ENCODE measurements around the gene TEC. TPM values are rescaled to one million over a fixed set of nuclear protein-coding genes. Genes with fewer than 3 reads are reported as not detected.
"Not testable (repeated sequence)": the region's sequence is repeated elsewhere in the genome, so short reads cannot be mapped to it uniquely, and the experiment has no call there.

Gene TEC
- total RNA-seq, 2 donors from 2014 or later: 2.3 to 2.4 TPM

DNA sequence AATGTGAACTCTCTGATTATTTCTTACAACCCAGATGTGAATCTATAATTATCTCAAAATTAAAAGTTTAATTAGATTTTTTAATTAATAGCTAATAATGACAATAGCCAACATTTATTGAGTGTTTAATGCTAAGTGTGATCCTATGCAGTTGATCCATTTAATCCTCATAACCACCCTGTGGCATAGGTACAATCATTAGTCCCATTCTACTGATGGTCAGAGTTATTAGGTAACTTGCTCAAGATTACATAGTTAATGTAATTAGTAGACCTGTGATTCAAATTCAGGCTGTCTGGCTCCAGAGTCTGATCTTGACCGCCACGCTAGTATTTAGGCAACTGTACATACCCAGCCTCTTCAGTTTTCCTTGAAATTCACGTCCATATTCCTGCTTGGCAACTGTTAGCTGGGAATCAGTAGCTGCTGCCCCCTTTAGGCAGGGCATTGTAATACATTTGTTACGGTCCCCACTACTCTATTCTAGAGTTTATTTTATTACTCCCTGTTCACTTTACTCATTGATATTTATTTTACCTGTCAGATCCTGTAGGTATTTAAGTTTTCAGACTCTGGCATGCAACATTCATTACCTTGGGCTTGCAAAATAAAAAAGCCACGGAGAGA is 20.6 kb upstream of the TEC start:
- ATAC-seq (no peak), DNase-seq (no peak)
- peaks cover 2% of the 10 kb centered on the region for H3K4me1 Mint-ChIP-seq
- no peaks in the 10 kb centered on the region for H3K36me3 Mint-ChIP-seq (ENCODE audit: low read depth)
- H3K27me3 Mint-ChIP-seq: no peaks in the 10 kb centered on the region
- H3K27ac Mint-ChIP-seq: no peak overlapping the region
- no peaks in the 10 kb centered on the region for H3K9me3 ChIP-seq (ENCODE audit: control insufficient read depth, low read length, poor library complexity, severe bottlenecking)
- no peak overlapping the region for H3K4me3 Mint-ChIP-seq

DNA sequence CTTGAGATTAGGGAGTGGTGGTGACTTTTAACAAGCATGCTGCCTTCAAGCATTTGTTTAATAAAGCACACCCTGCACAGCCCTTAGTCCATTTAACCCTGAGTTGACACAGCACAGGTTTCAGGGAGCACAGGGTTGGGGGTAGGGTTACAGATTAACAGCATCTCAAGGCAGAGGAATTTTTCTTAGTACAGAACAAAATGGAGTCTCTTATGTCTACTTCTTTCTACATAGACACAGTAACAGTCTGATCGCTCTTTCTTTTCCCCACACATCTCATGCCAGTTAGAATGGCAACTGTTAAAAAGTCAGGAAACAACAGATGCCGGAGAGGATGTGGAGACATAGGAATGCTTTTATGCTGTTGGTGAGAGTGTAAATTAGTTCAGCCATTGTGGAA is 16.4 kb upstream of the TEC start:
- H3K27ac Mint-ChIP-seq; ATAC-seq; H3K9me3 ChIP-seq (ENCODE audit: control insufficient read depth, low read length, poor library complexity, severe bottlenecking); H3K4me1 Mint-ChIP-seq; H3K27me3 Mint-ChIP-seq; H3K4me3 Mint-ChIP-seq; H3K36me3 Mint-ChIP-seq (ENCODE audit: low read depth); DNase-seq: not testable (repeated sequence)

DNA sequence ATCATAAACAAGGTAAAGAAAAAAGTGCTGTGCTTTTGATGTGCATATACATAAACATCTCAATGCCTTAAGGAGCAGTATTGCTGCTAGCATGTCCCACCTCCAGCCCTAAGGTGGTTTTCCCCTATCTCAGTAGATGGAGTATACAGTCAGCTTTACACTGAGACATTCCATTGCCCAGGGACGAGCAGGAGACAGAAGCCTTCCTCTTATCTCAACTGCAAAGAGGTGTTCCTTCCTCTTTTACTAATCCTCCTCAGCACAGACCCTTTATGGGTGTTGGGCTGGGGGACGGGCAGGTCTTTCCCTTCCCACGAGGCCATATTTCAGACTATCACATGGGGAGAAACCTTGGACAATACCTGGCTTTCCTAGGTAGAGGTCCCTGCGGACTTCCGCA is 16.0 kb upstream of the TEC start:
- not testable (repeated sequence) for ATAC-seq; DNase-seq; H3K27me3 Mint-ChIP-seq; H3K9me3 ChIP-seq (ENCODE audit: control insufficient read depth, low read length, poor library complexity, severe bottlenecking); H3K27ac Mint-ChIP-seq; H3K36me3 Mint-ChIP-seq (ENCODE audit: low read depth); H3K4me1 Mint-ChIP-seq; H3K4me3 Mint-ChIP-seq

DNA sequence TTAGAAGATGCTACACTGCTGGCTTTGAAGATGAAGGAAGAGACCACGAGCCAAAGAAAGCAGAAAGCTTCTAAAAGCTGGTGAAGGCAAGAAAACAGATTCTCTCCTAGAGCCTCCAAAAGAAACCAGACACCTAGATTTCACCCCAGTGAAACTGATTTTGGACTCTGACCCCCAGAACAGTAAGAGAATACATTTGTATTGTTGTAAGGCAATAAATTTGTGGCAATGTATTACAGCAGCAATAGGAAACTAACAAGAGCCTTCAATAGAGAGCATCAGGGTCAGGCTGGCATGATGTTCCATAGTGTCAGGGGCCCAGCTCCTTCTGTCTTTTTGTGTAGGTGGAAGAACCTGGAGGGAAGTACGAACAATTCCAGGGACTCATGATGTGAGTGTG is 6.0 kb upstream of the TEC start:
- H3K9me3 ChIP-seq (ENCODE audit: control insufficient read depth, low read length, poor library complexity, severe bottlenecking): no peaks in the 10 kb centered on the region
- no peak overlapping the region for H3K4me3 Mint-ChIP-seq
- no peaks in the 10 kb centered on the region for H3K36me3 Mint-ChIP-seq (ENCODE audit: low read depth)
- no peak for ATAC-seq
- no peak for DNase-seq
- H3K27ac Mint-ChIP-seq: no peak overlapping the region
- peaks cover 20% of the 10 kb centered on the region for H3K27me3 Mint-ChIP-seq
- no peaks in the 10 kb centered on the region for H3K4me1 Mint-ChIP-seq

DNA sequence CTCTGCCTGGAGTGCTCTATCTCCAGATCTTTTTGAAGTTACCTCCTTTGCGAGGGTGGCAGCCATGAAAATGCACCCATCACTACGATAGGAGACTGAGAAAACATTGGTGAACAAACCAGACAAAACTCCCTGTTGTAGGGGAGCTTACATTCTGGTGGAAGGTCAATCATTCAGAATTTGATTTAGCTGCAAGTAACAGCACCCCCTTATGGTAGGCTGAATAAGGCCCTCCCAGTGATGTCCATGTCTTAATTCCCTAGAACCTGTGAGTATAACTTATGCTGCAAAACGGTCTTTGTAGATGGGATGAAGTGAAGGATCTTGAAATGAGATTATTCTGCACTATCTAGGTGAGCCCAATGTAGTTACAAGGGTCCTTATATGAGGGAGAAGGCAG is 5.6 kb upstream of the TEC start:
- no peaks in the 10 kb centered on the region for H3K9me3 ChIP-seq (ENCODE audit: control insufficient read depth, low read length, poor library complexity, severe bottlenecking)
- no peak overlapping the region for H3K27ac Mint-ChIP-seq
- DNase-seq: no peak
- no peaks in the 10 kb centered on the region for H3K36me3 Mint-ChIP-seq (ENCODE audit: low read depth)
- H3K4me3 Mint-ChIP-seq: no peak overlapping the region
- peaks cover 17% of the 10 kb centered on the region for H3K27me3 Mint-ChIP-seq
- ATAC-seq: peak; percentile 48
- H3K4me1 Mint-ChIP-seq: peaks cover 3% of the 10 kb centered on the region

DNA sequence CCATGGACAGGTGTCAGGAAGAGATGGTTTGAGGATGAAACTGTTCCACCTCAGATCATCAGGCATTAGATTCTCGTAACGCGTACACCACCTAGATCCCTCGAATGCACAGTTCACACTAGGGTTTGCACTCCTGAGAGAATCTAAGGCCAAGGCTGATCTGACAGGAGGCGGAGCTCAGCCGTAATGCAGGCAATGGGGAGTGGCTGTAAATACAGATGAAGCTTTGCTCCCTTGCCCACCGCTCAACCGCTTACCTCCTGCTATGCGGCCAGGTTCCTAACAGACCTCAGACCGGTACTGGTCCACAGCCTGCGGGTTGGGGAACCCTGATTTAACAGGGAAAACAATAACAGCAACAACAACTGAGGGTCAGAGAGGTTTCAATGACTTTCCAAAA is 2.0 kb upstream of the TEC start:
- no peak for ATAC-seq
- no peaks in the 10 kb centered on the region for H3K9me3 ChIP-seq (ENCODE audit: control insufficient read depth, low read length, poor library complexity, severe bottlenecking)
- H3K36me3 Mint-ChIP-seq (ENCODE audit: low read depth): no peaks in the 10 kb centered on the region
- DNase-seq: no peak
- peaks cover 10% of the 10 kb centered on the region for H3K27me3 Mint-ChIP-seq
- H3K4me3 Mint-ChIP-seq: no peak overlapping the region
- H3K4me1 Mint-ChIP-seq: peaks cover 4% of the 10 kb centered on the region
- H3K27ac Mint-ChIP-seq: no peak overlapping the region

DNA sequence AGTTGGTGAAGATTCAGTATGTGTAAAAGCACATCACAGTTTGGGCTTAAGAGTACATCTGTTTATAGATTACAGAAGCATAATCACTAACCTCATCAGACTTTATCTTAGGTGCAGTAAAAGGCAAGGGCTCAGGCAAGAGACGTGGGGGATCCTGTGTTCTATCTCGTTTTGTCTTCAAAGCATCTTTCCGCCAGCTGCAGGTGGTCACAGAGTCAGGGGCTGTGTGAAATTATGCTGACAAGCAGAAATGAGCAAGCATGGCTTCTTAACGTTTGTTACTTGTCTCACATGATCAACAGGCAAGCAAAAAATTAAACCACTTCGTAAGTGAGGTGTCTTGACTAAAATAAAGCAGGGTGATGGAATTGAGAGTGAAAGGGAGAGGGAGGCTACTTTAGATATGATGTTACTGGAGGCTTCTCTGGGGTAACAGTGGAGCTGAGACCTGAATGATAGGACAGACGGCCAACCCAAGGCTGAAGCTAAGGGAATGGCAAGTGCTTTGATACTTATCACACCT is 1.4 kb upstream of the TEC start:
- no peaks in the 10 kb centered on the region for H3K9me3 ChIP-seq (ENCODE audit: control insufficient read depth, low read length, poor library complexity, severe bottlenecking)
- Mint-ChIP-seq H3K36me3 (ENCODE audit: low read depth) (no peaks in the 10 kb centered on the region), H3K4me1 (peaks cover 4% of the 10 kb centered on the region), H3K27ac (peak overlapping the region; percentile 56), H3K4me3 (peak overlapping the region; percentile 95), H3K27me3 (peaks cover 5% of the 10 kb centered on the region)
- ATAC-seq (no peak), DNase-seq (no peak)

DNA sequence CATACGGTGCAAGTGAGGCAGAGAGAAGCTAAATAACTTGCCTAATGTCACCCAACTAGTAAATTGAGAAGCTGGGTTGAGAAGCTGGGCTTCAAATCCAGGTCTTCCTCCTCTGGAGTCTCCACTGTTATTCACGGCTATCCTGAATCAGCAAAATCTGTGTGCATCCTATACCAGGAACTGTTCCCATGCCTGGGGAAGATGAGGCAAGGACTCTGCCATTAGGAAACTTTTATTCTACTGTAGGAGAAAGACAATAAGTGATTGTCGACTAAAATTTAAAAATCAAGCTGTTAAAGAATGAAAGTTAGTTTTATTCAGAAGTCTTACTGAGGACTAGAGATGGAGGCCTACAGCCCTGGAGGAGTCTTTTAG is 872 bp upstream of the TEC start:
- H3K4me1 Mint-ChIP-seq: peaks cover 4% of the 10 kb centered on the region
- peak overlapping the region; percentile 95 for H3K4me3 Mint-ChIP-seq
- no peaks in the 10 kb centered on the region for H3K9me3 ChIP-seq (ENCODE audit: control insufficient read depth, low read length, poor library complexity, severe bottlenecking)
- peaks cover 3% of the 10 kb centered on the region for H3K27me3 Mint-ChIP-seq
- DNase-seq (no peak), ATAC-seq (no peak)
- H3K27ac Mint-ChIP-seq: peak overlapping the region; percentile 56
- H3K36me3 Mint-ChIP-seq (ENCODE audit: low read depth): no peaks in the 10 kb centered on the region

DNA sequence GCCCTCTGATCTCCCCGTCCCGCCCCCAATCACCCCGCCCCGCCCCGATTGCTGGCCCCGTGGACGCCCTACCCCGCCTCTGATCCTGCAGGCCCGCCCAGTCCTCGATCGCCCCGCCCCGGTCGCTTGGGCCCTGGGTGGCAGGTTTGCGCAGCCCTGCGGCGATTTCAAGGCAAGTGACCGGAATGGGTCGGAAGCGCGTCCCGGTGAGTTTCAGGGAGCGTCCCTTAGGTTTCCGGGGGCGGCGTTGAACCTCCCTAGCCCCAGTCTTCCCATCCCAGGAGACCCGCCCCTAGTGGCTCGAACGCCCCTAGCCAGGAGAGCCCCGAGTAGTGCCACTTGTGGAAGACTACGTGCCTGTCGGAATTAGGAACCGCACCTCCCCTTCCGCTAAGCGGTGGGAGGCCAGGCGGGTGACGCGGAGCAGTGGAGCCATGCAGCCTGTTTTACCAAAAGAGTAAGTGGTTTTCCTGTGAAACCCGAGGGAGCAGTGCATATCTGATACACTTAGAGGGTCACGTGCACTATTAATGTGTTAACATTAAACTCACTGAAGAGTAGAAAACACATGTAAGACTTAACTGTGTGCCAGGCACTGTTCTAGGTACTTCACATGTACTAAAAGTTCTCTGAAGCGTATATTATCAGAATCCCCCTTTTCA is 354 bp upstream of the TEC start:
- no peaks in the 10 kb centered on the region for H3K27me3 Mint-ChIP-seq
- H3K9me3 ChIP-seq (ENCODE audit: control insufficient read depth, low read length, poor library complexity, severe bottlenecking): no peaks in the 10 kb centered on the region
- DNase-seq (peak; percentile 64 to 77 (median 75)), ATAC-seq (peak; percentile 92)
- peaks cover 4% of the 10 kb centered on the region for H3K4me1 Mint-ChIP-seq
- H3K36me3 Mint-ChIP-seq (ENCODE audit: low read depth): no peaks in the 10 kb centered on the region
- H3K27ac Mint-ChIP-seq: peak overlapping the region; percentile 56
- peak overlapping the region; percentile 95 for H3K4me3 Mint-ChIP-seq

DNA sequence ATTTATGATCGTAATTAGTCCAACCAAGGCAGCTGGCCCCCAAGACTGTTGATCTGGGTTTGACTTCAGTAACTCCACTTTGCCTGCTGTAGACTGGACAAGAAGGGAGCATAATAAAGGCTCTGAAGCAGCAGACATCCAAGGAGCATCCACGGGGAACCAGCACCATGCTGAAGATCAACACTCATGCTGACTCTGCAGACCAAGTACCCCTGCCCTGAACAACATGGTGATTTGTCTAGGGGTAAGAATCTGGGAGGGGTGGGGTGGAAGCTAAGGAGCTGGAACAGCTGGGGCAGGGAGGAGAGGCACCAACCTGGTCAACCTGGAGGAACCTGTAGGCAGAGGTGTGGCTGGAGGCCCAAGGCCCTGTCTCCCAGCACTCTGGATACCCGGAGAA is 2.1 kb downstream of the TEC start:
- DNase-seq: no peak
- peaks cover 4% of the 10 kb centered on the region for H3K4me1 Mint-ChIP-seq
- no peaks in the 10 kb centered on the region for H3K36me3 Mint-ChIP-seq (ENCODE audit: low read depth)
- no peaks in the 10 kb centered on the region for H3K9me3 ChIP-seq (ENCODE audit: control insufficient read depth, low read length, poor library complexity, severe bottlenecking)
- H3K27me3 Mint-ChIP-seq: peaks cover 7% of the 10 kb centered on the region
- no peak overlapping the region for H3K27ac Mint-ChIP-seq
- ATAC-seq: no peak
- peak overlapping the region; percentile 3 for H3K4me3 Mint-ChIP-seq

DNA sequence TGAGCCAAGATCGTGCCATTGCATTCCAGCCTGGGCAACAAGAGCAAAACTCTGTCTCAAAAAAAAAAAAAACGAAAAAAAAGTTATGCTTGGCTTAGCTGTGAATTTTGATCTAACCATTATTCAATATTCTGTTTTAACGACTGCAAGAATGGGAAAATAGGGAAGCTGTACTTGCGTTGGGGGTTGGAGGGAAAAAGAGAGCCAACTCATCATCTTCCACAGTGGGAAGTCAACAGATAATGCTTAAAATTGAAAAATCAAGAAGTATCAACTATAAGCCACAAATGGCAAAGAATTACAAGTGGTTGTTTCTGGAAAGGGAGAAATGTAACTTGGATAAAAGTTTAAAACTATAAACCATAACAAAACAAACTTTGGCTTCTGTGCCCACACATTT is 2.9 kb downstream of the TEC start:
- H3K9me3 ChIP-seq (ENCODE audit: control insufficient read depth, low read length, poor library complexity, severe bottlenecking): no peaks in the 10 kb centered on the region
- Mint-ChIP-seq H3K4me1 (peaks cover 4% of the 10 kb centered on the region), H3K27ac (no peak overlapping the region), H3K27me3 (peaks cover 7% of the 10 kb centered on the region), H3K36me3 (ENCODE audit: low read depth) (no peaks in the 10 kb centered on the region), H3K4me3 (no peak overlapping the region)
- no peak for DNase-seq
- ATAC-seq: no peak

DNA sequence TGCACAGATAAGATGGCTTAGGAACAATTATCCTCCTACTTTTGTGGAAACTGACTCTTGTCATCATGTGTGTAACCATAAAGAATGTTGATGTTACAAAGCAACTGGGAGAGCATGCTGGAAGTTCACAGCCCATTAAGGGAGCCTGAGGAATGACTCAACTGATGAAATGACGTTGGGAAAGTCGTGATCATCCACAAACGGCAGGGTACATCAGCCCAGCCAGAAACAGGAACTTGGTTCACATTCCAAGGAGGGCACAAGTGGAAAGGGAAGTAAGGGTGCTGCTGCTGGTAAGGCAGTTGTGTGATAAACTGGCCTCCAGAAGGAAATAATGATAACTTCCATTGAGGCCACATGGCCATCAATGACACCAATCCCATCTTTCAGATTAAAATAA is 6.7 kb downstream of the TEC start:
- H3K4me1 Mint-ChIP-seq: no peaks in the 10 kb centered on the region
- H3K36me3 Mint-ChIP-seq (ENCODE audit: low read depth): no peaks in the 10 kb centered on the region
- peaks cover 19% of the 10 kb centered on the region for H3K27me3 Mint-ChIP-seq
- no peak overlapping the region for H3K4me3 Mint-ChIP-seq
- no peaks in the 10 kb centered on the region for H3K9me3 ChIP-seq (ENCODE audit: control insufficient read depth, low read length, poor library complexity, severe bottlenecking)
- H3K27ac Mint-ChIP-seq: no peak overlapping the region
- no peak for ATAC-seq
- no peak for DNase-seq

DNA sequence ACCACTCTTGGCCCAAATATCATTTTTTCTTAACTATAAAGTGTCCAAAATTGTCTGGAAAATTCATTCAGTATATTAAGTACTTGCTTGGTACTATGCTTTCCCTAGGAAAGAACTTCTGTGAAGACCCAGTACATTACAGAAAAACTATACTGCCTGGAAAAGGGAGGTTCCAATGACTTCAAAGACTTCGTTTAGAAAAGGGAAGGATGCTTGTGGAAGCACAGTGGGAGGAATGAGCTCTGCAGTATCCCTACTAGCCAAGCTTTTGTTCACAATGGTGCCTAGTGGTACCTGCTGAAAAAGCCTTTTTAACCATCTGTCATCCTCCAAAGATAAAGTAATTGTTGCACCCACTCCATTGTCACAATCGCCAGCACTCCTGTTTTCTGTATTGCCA is 7.2 kb downstream of the TEC start:
- Mint-ChIP-seq H3K27me3 (peaks cover 19% of the 10 kb centered on the region), H3K27ac (no peak overlapping the region), H3K4me1 (no peaks in the 10 kb centered on the region), H3K4me3 (no peak overlapping the region), H3K36me3 (ENCODE audit: low read depth) (no peaks in the 10 kb centered on the region)
- H3K9me3 ChIP-seq (ENCODE audit: control insufficient read depth, low read length, poor library complexity, severe bottlenecking): no peaks in the 10 kb centered on the region
- DNase-seq (no peak), ATAC-seq (no peak)

DNA sequence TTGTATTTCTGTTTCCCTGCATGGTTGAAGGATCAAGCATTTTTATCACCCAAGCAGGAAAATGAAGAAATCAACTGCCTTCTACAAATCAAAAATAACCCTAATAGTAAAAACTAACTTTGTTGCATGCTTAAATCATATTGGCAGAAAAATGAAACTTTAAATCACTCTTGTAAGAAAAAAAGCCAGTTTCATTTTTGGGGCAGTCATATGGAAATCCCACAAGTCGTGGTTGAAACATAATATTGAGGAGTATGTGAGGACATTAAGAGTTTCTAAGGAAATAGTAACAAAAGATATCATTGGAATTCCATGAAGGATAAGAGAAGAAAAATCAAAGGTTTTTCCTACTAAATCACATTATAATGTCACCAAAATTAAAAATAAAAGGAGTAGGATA is 8.4 kb downstream of the TEC start:
- ATAC-seq: no peak
- Mint-ChIP-seq H3K4me3 (no peak overlapping the region), H3K36me3 (ENCODE audit: low read depth) (no peaks in the 10 kb centered on the region)

More for the DNA sequence above, 8.4 kb downstream of the TEC start:
- no peak overlapping the region for H3K27ac Mint-ChIP-seq
- no peaks in the 10 kb centered on the region for H3K4me1 Mint-ChIP-seq
- DNase-seq: no peak
- no peaks in the 10 kb centered on the region for H3K9me3 ChIP-seq (ENCODE audit: control insufficient read depth, low read length, poor library complexity, severe bottlenecking)
- H3K27me3 Mint-ChIP-seq: peaks cover 19% of the 10 kb centered on the region
